HG03439 (cell line): Measurements from ENCODE around the gene MAP3K10.

ENCODE experiments used
- ATAC-seq: cut with Tn5 transposase; IDR thresholded peaks from one replicate; pipeline ENCODE4 v1.9.1; 2021; ENCODE audit warnings: mild to moderate bottlenecking, moderate library complexity; ENCODE audit not compliant: unreplicated experiment

The MAP3K10 gene

DNA sequence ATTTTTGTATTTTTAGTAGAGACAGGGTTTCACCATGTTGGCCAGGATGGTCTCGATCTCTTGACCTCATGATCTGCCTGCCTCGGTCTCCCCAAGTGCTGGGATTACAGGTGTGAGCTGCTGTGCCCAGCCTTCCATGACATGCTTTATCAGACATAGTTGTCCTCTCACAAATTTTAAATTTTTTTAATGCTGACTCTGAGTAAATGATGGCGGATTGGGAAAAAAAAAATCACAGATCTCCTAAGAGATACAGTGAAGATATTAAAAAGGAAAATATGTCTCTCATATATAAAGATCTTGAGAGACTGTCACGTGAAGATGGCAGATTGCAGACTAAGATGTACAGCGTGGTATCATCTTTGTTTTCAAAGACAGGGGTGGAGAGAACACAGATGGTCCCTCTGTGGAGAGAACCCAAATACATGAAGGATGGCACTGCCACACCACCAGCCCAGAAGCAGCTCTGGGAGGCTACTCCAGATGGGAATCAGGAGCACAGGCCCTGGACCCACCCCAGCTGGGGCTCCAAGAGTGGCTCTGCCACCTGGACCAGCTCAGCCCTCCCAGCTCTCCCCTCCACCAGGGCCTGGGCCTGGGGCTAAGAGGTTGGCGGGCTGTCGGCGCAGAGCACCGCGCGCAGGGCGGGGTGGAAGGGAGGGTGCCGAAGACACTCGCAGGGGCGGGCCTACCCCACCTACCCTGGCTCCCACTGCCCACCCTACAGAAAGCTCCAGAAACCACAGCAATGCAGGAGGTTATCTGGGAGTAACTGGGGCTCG is 55.3 kb downstream of the MAP3K10 start:
- no peak for ATAC-seq

DNA sequence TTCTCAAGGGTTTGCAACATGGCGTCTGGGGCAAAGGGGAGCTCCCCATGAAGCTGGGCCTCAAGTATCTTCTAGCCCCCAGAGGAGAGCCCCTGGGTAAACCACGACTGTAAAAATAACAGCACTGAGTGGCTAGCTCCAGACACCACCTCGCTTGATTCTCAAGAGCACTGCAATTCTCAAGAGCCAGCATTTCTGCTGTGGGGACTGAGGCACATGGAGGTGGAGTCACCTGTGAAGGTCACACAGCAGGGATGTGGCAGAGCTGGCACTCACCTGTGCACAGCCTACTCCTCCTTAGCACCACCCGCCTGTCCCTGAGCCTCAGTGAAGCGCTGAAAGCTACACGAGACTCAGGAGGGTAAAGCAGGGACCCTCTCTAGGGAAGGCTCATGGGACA is 56.0 kb downstream of the MAP3K10 start:
- ATAC-seq = no peak

DNA sequence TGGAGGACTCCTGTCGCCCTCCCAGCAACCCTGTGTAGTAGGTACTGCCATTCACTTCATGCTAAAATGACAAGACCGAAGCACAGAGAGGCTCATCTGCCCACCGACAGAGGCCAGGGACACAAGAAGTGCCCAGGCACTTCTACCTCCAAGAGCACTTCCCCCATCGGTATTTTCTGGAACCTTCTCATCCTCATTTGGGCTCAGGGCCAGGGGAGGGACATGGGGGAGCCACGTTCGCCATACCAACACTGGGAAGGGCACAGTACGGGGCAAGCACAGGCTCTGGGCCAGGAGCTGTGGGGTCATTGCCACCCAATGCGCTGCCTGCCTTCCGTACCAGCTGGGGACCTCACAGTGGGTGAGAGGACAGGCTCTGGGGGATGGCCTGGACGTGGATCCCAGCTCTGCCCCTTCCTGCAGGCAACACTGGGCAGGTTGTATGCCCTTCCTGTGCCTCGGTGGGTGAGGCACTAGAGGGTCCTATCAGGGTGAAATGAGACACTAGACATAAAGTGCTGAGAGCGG is 56.6 kb downstream of the MAP3K10 start:
- no peak for ATAC-seq

DNA sequence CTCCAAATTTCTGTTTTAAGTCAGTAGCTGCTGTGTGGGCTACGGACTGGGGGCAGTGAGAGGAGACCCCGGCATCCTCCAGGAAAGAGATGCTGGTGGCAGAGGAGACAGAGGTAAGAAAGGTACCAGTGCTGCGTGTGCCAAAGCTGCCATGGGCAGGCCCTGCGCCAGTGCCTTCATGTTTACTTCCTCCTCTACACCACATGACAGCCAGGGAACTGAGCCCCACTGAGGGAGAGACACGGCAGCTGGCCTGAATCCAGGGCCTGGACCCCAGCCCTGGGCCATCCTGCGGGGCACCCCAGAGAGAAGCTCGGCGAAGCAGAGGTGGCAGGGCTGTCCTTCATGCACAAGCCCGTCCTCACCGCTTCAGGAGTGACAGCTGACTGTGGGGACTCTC is 58.0 kb downstream of the MAP3K10 start:
- no peak for ATAC-seq

DNA sequence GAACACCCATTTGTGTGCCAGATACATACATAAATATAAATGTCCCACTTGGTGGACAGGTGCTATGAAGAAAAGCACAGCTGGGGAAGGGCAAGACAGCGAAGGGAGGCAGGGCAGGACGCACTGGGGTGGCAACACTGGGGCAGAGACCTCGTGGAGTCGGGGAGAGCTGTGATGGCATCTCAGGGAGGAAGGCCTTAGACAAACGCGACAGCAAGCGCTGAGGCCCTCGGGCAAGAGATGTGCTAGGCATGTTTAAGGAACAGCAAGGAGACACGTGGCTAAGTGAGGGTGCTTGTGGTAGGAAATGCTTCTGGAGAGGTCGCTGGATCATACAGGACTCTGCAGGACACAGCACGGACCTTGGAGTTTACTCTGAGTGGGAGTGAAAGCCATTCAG is 58.6 kb downstream of the MAP3K10 start:
- ATAC-seq = no peak

DNA sequence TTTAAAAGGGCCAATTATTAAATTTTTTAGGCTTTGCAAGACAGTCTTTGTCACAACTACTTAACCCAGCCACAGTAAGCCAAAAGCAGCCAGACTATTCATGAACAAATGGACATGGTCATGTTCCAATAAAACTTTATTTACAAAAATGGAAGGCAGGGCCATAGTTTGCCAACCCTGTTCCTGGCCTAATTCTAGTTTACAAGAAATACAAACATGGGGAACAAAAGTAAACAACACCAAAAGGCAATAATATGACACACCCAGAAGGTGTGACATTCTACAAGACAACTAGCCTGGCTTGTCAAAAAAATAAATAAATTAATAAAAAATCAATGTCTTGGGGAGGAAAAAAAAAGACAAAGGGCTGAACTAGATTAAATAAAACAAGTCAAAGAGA is 60.0 kb downstream of the MAP3K10 start:
- no peak for ATAC-seq

DNA sequence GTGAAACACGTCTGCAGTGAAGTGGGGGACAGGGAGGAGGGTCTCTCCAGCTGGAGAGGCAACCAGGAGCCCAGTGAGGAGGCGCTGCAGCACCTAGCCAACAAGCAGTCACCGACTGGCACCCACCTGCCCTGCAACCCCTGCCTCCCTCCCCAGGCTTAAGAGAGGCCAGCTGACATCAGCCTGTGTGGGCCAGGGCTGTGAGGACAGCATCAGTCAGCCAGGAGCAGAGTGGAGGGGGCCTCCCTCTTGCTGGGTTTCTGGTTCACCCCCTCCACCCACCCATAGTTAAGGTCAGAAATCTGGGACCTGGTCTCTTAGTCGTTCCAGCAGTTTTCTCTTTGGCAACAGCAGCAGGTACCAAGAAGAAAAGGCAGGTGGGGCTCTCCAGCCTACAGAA is 60.8 kb downstream of the MAP3K10 start:
- no peak for ATAC-seq

DNA sequence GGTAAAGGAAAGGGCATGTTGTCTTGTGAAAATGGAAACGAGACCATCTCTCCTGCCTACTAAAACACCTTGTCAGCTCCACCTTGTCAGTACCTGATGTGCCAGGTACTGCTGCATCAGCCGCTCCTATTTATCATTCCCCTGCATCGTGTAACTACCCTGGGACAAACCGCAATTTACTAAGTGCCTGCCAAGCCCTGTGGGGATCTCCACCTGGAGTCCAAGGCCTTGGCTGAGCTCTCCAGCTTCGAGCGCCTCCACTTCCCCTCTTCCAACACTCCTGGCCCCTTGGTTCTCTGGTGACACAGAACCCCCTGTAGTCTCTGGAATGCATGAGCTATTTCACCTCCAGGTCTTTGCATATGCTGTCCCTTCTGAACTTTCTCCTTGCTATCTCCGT is 61.2 kb downstream of the MAP3K10 start:
- ATAC-seq = no peak

DNA sequence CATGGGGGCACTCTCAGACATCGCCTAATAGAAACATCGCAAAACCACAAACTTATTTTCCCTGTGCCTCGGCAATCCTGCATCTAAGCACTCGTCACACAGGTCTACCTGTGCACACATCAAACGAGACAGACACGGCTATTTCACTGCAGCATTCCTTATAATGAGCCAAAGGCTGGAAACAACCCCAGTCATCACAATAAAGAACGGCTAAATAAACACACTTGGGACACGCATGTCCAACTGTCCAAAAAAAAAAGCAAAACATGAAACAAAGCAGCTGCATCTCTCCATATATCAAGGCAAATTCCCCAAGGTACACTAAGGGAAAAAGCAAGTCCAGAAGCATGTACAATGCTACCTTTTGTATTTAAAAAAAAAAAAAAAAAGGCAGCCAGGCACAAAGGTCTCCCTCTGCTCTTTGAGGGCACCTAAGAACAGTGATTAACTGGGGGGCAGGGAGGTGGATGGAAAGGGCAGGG is 62.4 kb downstream of the MAP3K10 start:
- ATAC-seq = no peak

DNA sequence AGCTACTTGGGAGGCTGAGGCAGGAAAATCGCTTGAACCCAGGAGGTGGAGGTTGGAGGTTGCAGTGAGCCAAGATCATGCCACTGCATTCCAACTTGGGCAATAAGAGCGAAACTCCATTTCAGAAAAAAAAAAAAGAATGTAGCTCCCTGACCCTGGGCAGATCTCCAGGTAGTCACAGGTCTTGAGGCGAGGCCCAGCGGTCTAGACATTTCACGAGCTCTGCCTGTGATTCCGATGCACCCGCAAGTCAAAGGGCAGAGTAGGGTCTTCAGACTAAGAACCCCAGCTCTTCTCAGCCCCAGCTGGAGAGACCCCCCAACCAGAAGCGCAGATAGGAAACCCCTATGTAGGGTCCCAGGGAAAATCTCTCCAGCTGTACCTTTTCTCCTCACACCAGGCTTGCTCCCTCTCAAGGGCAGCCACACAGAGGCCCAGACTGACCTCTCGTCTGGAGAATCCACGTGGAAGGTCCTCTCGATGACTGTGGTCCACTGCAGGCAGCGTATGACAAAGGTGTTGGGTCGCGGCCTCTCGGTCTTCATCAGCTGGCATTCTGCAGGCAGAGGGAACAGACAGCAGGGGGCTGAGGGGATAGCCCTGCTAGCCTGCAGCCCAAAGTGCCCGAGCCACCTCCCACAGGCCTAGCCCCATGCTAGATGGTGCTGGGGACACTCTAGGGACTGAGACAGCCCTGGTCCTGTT is 63.6 kb downstream of the MAP3K10 start:
- ATAC-seq = no peak

DNA sequence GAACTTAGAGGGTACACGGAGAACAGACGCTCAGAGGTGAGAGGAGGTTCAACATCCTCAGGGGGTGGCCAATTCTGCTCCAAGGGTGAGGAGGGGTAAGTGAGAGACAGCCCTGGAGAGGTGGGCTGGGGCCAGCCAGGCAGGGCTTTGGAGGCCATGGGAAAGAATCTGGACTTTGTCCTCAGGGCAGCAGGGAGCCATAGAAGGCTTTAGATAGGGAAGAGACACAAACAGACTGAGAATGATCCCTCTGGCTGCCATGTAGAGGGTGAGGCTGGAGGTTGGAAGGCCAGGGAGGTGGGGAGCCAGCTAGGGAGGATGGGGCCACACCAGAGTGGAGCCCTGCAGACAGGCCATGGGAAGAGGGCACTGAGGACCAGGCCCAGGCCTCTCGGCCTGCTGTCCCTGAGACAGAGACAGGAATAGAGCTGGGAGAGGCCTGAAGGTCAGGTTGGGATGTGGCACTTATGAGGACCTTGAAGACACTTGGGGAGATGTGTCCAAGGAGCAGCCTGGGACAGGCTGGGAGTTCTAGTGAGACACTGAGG is 64.5 kb downstream of the MAP3K10 start:
- no peak for ATAC-seq

DNA sequence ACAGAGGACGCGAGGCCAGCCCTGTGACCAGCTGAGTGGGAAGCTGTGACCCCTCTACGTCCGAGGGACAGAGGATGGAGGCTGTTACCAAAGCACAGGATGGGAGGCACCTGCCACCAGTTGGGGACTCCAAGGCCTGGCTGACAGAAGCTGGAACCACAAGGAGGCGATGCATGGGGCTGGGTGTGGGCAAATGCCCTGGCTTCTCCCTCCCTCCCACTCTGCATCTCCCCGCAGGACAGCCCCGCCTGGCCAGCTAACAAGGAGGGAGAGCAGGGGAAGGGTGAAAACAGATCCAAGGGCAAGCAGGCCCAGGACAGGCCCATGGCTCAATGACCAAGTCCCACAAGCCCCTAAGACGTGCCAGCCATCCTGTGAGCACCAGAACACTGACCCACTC is 65.3 kb downstream of the MAP3K10 start:
- no peak for ATAC-seq

DNA sequence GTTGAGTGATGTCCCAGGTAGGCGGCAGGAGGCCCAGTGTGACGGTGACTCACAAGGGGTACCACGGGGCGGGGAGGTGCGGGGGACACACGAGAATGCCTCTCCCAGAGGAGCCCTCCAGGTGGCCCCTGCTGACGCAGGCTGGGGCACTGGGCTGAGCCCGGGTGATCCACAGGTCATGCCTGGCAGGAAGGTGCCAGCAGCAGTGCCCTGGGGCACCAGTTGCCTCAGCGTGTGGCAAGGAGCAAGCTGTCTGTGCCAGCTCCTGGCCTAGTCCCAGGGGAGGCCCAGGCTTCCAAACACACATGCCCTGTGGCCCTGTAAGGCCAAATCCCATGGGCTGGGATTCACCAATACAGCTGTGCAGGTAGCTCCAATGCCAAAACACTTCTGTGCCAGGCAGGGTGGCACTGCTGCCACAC is 65.9 kb downstream of the MAP3K10 start:
- ATAC-seq = no peak

DNA sequence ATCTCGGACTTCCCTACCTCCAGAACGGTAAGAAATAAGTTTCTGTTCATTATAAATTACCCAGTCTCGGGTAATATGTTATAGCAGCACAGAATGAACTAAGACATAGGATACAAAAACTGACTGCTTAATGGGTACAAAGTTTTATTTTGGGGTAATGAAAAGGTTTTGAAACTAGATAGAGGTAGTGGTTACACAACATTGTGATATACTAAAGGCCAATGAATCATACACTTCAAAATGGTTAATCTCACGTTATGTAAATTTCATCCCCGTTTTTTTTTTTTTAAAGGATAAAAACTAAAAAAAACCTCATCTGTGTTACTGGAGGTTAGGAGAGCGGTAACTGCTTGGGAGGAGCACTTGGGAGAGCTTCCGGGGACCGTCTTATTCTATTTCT is 70.4 kb downstream of the MAP3K10 start:
- no peak for ATAC-seq

DNA sequence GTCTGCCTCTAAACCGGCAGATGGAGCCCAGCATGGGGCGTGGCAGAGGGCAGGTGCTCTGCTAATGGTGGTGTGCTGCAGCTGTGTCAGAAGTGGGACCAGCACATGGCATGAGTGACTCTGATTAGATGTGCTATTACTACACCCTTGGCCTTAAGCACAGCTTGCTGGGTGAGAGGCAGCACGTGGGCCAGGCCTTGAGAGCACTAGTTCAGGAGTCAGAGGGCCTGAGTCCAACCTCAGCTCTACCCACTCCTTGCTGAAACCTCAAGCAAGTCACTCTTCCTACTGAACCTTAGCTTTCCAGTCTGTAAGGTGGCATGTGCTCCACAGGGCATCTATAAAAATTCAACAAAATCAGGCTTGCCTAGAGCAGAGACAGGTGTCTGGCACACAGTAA is 71.2 kb downstream of the MAP3K10 start:
- ATAC-seq = no peak

DNA sequence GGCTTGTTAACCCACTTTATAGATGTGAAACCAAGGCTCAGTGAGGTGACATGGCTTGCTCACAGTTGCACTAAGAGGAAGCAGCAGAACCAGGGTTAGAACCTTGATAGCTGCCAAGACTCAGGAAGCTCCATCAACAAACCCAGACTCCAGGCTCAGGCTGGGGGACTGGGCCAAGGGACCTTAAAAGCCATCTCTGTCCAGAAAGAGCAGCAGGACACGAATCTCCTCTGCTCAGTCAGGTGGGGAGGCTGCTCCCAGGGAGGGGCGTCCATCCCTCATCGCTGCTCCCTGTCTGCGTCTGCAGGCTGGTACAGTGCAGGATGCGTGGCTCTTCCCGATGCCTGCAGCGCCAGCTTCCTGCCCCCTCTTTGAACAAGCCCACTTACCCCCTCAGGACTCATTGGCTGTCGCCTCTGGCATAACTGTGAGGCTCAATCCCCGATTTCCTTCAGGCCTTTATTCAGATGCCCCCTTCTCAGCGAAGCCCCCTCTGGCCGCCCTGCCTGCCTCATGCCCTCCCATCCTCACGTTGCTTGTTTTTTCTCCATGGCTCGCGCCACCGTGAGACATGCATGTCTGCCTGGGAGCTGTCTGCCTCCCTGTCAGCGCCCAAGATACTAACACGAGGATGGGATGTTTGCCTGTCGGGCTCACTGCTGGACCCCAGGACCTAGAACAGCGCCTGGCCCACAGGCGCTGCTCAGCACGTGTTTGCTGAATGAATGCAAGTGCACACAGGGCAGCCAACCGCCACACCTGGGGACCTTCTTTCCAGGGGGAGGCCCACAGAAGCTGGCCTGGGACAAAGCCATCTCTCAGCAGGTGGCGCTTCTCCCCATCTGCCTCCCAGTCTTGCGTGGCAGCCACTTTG is 72.5 kb downstream of the MAP3K10 start:
- no peak for ATAC-seq

DNA sequence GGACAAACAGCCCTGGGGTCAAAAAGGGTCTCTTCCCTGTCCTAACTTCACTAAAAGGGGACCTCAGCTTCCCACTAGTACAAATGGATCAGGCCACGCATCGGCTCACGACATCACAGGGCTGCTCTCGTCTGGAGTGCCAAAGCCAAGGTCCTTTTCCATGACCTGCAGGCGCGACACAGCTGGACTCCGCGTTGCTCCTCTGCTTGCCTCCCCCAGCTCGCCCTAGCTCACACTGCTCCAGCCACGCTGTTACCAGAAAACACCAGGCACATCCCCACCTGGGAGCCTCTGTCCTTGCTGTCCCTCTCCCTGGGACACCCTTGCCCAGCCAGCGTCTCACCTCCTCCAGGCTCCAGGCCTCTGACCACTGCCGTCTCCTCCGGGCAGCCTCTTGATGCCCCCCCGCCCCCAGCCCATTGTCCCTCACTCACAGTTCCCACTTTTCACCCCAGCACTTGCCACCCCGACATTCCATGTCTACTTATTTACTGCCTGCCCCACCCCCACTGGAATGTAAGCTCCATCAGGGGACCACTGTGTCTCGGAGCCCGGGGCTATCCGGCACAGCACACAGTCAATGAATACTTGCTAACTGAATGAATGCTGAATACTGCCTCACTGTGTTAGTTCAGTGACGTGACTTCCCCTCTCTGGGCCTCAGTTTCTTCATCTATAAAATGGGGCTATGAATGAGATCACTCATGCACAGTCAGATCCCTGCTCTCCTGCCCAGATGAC is 73.3 kb downstream of the MAP3K10 start:
- no peak for ATAC-seq
